GM23338 (cell line): ENCODE data around the gene AP1M1. TPM values are rescaled to one million over a fixed set of nuclear protein-coding genes. Genes with fewer than 3 reads are reported as not detected.

Source experiments
- ATAC-seq: fragments of 200-7000 bp; cut with Tn5 transposase; 3 replicates; pipeline ENCODE4 v1.9.1; 2020
- DNase-seq: peaks from one replicate; pipeline ENCODE4 v3.0.0-alpha.2; 2015; ENCODE audit warnings: low spot score
- H2AFZ ChIP-seq: fragments of 200-600 bp; sonication (generic); 2 replicates; pipeline ENCODE4 v1.8.0; 2016; ENCODE audit warnings: antibody characterized with exemption, mild to moderate bottlenecking, moderate library complexity
- H3F3A ChIP-seq: fragments of 200-600 bp; sonication (generic); replicated peaks from 2 replicates; pipeline ENCODE4 v1.8.0; 2017; ENCODE audit warnings: antibody characterized with exemption, mixed run types, low read depth
- H3K27ac ChIP-seq: fragments of 200-600 bp; sonication (generic); 2 replicates; pipeline ENCODE4 v1.6.1; 2016; ENCODE audit warnings: low read depth
- H3K27me3 ChIP-seq: fragments of 200-600 bp; sonication (generic); 2 replicates; pipeline ENCODE4 v1.8.0; 2016; ENCODE audit warnings: mild to moderate bottlenecking, mixed run types, moderate library complexity; ENCODE audit not compliant: insufficient read depth
- H3K36me3 ChIP-seq: fragments of 200-600 bp; sonication (generic); 2 replicates; pipeline ENCODE4 v1.8.0; 2016; ENCODE audit warnings: mild to moderate bottlenecking; ENCODE audit not compliant: insufficient read depth
- H3K4me1 ChIP-seq: fragments of 200-600 bp; sonication (generic); 2 replicates; pipeline ENCODE4 v1.8.0; 2016; ENCODE audit warnings: mild to moderate bottlenecking, moderate library complexity; ENCODE audit not compliant: insufficient read depth
- H3K4me2 ChIP-seq: fragments of 200-600 bp; sonication (generic); 2 replicates; pipeline ENCODE4 v1.7.1; 2017; ENCODE audit warnings: mixed run types
- H3K4me3 ChIP-seq: fragments of 200-600 bp; sonication (generic); 2 replicates; pipeline ENCODE4 v1.6.1; 2016; ENCODE audit warnings: mixed run types
- H3K79me2 ChIP-seq: fragments of 200-600 bp; sonication (generic); replicated peaks from 2 replicates; pipeline ENCODE4 v1.8.0; 2017; ENCODE audit warnings: mild to moderate bottlenecking; ENCODE audit not compliant: insufficient read depth
- H3K9me2 ChIP-seq: fragments of 200-600 bp; sonication (generic); 2 replicates; pipeline ENCODE4 v1.8.0; 2017; ENCODE audit not compliant: insufficient read depth
- H4K20me1 ChIP-seq: fragments of 200-600 bp; sonication (generic); replicated peaks from 2 replicates; pipeline ENCODE4 v1.8.0; 2017; ENCODE audit warnings: mild to moderate bottlenecking; ENCODE audit not compliant: insufficient read depth
- H3K27ac Mint-ChIP-seq: 2 replicates; pipeline ENCODE4 v1.8.0; 2020; ENCODE audit warnings: inconsistent platforms, mild to moderate bottlenecking, moderate library complexity, mixed read lengths
- H3K27me3 Mint-ChIP-seq: 3 replicates; pipeline ENCODE4 v1.8.0; 2022; ENCODE audit warnings: low read depth, mild to moderate bottlenecking, moderate library complexity, mixed read lengths, inconsistent platforms; ENCODE audit not compliant: insufficient read depth, poor library complexity
- H3K36me3 Mint-ChIP-seq: 3 replicates; pipeline ENCODE4 v1.8.0; 2021; ENCODE audit warnings: low read depth, mild to moderate bottlenecking, inconsistent platforms, moderate library complexity, mixed read lengths
- H3K4me1 Mint-ChIP-seq: 3 replicates; pipeline ENCODE4 v1.8.0; 2020; ENCODE audit warnings: mild to moderate bottlenecking, inconsistent platforms, mixed read lengths
- H3K4me3 Mint-ChIP-seq: 3 replicates; pipeline ENCODE4 v1.8.0; 2021; ENCODE audit warnings: moderate library complexity, mild to moderate bottlenecking, inconsistent platforms, mixed read lengths
- H3K9me3 Mint-ChIP-seq: 3 replicates; pipeline ENCODE4 v1.8.0; 2020; ENCODE audit warnings: moderate library complexity, mild to moderate bottlenecking, inconsistent platforms, mixed read lengths
- CREB1 ChIP-seq: fragments of 250-450 bp; sonication (Bioruptor Pico); IDR thresholded peaks from 2 replicates; pipeline ENCODE4 v1.5.0; 2020; ENCODE audit warnings: low read depth, mild to moderate bottlenecking, moderate library complexity
- EZH2 ChIP-seq: fragments of 200-600 bp; sonication (generic); IDR thresholded peaks from one replicate; pipeline ENCODE4 v1.8.0; 2017; ENCODE audit warnings: antibody characterized with exemption, mild to moderate bottlenecking, low read depth; ENCODE audit not compliant: unreplicated experiment
- EZH2phosphoT487 ChIP-seq: fragments of 200-600 bp; sonication (generic); IDR thresholded peaks from one replicate; pipeline ENCODE4 v1.8.1; 2018; ENCODE audit warnings: antibody characterized with exemption; ENCODE audit not compliant: unreplicated experiment
- JUNB ChIP-seq: IDR thresholded peaks from one replicate; pipeline ENCODE4 v1.6.1; 2016; ENCODE audit warnings: antibody characterized with exemption; ENCODE audit not compliant: unreplicated experiment
- NANOG ChIP-seq: IDR thresholded peaks from 2 replicates; pipeline ENCODE4 v1.6.1; 2016; ENCODE audit warnings: antibody characterized with exemption, borderline replicate concordance
- POLR2AphosphoS5 ChIP-seq: IDR thresholded peaks from 2 replicates; pipeline ENCODE4 v1.6.1; 2016; ENCODE audit warnings: antibody characterized with exemption, low read depth
- STAT1 ChIP-seq: IDR thresholded peaks from one replicate; pipeline ENCODE4 v1.6.1; 2016; ENCODE audit warnings: antibody characterized with exemption; ENCODE audit not compliant: unreplicated experiment
- ZNF114 ChIP-seq: fragments of 250-450 bp; sonication (Bioruptor Pico); IDR thresholded peaks from 2 replicates; pipeline ENCODE4 v1.5.0; 2020; ENCODE audit warnings: mild to moderate bottlenecking, moderate library complexity
- ZNF331 ChIP-seq: fragments of 250-450 bp; sonication (Bioruptor Pico); IDR thresholded peaks from 2 replicates; pipeline ENCODE4 v1.5.0; 2020; ENCODE audit warnings: low read depth, mild to moderate bottlenecking, moderate library complexity
- polyA plus RNA-seq: library from polyadenylated mRNA; unstranded; fragments of >200 nt; fragmentation: Nextera tagmentation; extraction: Ambion mirVana; gene quantifications from 2 replicates; pipeline ENCODE4 v1.2.1, GENCODE V29; 2016
- total RNA-seq: library from RNA; depleted of rRNA; stranded (reverse); fragments of >200 nt; shearing (Covaris generic); gene quantifications from 2 replicates; pipeline ENCODE4 v1.2.3, GENCODE V29; 2014
- TF ChIP-seq, protein P1 (sequence below): fragments of 250-450 bp; sonication (Bioruptor Pico); IDR thresholded peaks from 2 replicates; pipeline ENCODE4 v1.5.0; 2020; ENCODE audit warnings: mild to moderate bottlenecking, moderate library complexity
- TF ChIP-seq, protein P2 (sequence below): IDR thresholded peaks from 2 replicates; pipeline ENCODE4 v1.6.1; 2016; ENCODE audit warnings: antibody characterized with exemption
- TF ChIP-seq, protein P3 (sequence below): IDR thresholded peaks from one replicate; pipeline ENCODE4 v1.6.1; 2018; ENCODE audit warnings: antibody characterized with exemption; ENCODE audit not compliant: unreplicated experiment
- TF ChIP-seq, protein P4 (sequence below), 2 experiments: fragments of 200-600 bp in 1 of 2; sonication (generic) in 1 of 2; conservative IDR thresholded peaks; 2 replicates each; pipeline versions ENCODE4 v1.5.1 to v1.6.1; 2016 to 2017; ENCODE audit warnings: antibody characterized with exemption in 2 of 2, low read depth in 2 of 2, mild to moderate bottlenecking in 2 of 2, moderate library complexity in 1 of 2

AP1M1 gene
- total and polyA plus RNA-seq, 2 experiments from 2014 or later: 22.0 to 32.0 TPM

DNA sequence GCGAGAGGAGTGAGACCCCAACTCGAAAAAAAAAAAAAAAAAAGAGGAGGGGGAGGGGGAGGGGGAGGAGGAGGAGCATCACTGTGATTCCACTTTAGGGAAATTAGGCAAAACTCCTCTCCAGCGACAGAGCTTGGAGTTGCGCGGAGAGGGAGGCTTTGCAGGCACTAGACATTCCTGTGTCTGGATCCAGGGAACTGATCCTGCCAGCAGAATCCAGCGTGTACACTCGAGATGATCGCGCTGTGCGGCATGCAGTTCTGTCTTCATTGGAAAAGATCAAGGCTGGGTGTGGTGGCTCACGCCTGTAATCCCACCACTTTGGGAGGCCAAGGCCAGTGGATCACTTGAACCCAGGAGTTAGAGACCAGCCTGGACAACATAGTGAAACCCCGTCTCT, 97.3 kb downstream of the AP1M1 start:
- 0 out of 2 replicates have a peak, but pooled peaks cover 3% of the 10 kb centered on the region for H3K4me1 ChIP-seq
- no peak overlapping the region for H2AFZ ChIP-seq
- ATAC-seq (no peak), DNase-seq (no peak)
- no peak overlapping the region for H3K4me2 ChIP-seq
- H3K27ac ChIP-seq: no peak overlapping the region
- Mint-ChIP-seq H3K27me3 (peaks cover 10% of the 10 kb centered on the region), H3K27ac (no peak overlapping the region), H3K9me3 (peaks cover 3% of the 10 kb centered on the region; the same call in 1 of the 3 replicates), H3K36me3 (no peaks in the 10 kb centered on the region), H3K4me3 (no peak overlapping the region), H3K4me1 (peaks cover 6% of the 10 kb centered on the region; the same call in 2 of the 3 replicates)
- no peak overlapping the region for H3K4me3 ChIP-seq
- H4K20me1 ChIP-seq: no peaks in the 10 kb centered on the region
- no peaks in the 10 kb centered on the region for H3K27me3 ChIP-seq
- H3K36me3 ChIP-seq: no peaks in the 10 kb centered on the region
- no peaks in the 10 kb centered on the region for H3F3A ChIP-seq
- H3K79me2 ChIP-seq: no peaks in the 10 kb centered on the region
- no peak for TF ChIP-seq ZNF331 (CRISPR knock-in tag)
- TF ChIP-seq POLR2AphosphoS5: no peak
- TF ChIP-seq, protein P1, sequence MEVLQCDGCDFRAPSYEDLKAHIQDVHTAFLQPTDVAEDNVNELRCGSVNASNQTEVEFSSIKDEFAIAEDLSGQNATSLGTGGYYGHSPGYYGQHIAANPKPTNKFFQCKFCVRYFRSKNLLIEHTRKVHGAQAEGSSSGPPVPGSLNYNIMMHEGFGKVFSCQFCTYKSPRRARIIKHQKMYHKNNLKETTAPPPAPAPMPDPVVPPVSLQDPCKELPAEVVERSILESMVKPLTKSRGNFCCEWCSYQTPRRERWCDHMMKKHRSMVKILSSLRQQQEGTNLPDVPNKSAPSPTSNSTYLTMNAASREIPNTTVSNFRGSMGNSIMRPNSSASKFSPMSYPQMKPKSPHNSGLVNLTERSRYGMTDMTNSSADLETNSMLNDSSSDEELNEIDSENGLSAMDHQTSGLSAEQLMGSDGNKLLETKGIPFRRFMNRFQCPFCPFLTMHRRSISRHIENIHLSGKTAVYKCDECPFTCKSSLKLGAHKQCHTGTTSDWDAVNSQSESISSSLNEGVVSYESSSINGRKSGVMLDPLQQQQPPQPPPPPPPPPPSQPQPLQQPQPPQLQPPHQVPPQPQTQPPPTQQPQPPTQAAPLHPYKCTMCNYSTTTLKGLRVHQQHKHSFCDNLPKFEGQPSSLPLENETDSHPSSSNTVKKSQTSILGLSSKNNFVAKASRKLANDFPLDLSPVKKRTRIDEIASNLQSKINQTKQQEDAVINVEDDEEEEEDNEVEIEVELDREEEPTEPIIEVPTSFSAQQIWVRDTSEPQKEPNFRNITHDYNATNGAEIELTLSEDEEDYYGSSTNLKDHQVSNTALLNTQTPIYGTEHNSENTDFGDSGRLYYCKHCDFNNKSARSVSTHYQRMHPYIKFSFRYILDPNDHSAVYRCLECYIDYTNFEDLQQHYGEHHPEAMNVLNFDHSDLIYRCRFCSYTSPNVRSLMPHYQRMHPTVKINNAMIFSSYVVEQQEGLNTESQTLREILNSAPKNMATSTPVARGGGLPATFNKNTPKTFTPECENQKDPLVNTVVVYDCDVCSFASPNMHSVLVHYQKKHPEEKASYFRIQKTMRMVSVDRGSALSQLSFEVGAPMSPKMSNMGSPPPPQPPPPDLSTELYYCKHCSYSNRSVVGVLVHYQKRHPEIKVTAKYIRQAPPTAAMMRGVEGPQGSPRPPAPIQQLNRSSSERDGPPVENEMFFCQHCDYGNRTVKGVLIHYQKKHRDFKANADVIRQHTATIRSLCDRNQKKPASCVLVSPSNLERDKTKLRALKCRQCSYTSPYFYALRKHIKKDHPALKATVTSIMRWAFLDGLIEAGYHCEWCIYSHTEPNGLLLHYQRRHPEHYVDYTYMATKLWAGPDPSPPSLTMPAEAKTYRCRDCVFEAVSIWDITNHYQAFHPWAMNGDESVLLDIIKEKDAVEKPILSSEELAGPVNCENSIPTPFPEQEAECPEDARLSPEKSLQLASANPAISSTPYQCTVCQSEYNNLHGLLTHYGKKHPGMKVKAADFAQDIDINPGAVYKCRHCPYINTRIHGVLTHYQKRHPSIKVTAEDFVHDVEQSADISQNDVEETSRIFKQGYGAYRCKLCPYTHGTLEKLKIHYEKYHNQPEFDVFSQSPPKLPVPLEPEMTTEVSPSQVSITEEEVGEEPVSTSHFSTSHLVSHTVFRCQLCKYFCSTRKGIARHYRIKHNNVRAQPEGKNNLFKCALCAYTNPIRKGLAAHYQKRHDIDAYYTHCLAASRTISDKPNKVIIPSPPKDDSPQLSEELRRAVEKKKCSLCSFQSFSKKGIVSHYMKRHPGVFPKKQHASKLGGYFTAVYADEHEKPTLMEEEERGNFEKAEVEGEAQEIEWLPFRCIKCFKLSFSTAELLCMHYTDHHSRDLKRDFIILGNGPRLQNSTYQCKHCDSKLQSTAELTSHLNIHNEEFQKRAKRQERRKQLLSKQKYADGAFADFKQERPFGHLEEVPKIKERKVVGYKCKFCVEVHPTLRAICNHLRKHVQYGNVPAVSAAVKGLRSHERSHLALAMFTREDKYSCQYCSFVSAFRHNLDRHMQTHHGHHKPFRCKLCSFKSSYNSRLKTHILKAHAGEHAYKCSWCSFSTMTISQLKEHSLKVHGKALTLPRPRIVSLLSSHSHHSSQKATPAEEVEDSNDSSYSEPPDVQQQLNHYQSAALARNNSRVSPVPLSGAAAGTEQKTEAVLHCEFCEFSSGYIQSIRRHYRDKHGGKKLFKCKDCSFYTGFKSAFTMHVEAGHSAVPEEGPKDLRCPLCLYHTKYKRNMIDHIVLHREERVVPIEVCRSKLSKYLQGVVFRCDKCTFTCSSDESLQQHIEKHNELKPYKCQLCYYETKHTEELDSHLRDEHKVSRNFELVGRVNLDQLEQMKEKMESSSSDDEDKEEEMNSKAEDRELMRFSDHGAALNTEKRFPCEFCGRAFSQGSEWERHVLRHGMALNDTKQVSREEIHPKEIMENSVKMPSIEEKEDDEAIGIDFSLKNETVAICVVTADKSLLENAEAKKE (CRISPR knock-in tag): no peak
- TF ChIP-seq STAT1: no peak
- TF ChIP-seq JUNB: no peak
- TF ChIP-seq CREB1 (CRISPR knock-in tag): no peak
- TF ChIP-seq, protein P2, sequence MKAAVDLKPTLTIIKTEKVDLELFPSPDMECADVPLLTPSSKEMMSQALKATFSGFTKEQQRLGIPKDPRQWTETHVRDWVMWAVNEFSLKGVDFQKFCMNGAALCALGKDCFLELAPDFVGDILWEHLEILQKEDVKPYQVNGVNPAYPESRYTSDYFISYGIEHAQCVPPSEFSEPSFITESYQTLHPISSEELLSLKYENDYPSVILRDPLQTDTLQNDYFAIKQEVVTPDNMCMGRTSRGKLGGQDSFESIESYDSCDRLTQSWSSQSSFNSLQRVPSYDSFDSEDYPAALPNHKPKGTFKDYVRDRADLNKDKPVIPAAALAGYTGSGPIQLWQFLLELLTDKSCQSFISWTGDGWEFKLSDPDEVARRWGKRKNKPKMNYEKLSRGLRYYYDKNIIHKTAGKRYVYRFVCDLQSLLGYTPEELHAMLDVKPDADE: no peak
- TF ChIP-seq, protein P3, sequence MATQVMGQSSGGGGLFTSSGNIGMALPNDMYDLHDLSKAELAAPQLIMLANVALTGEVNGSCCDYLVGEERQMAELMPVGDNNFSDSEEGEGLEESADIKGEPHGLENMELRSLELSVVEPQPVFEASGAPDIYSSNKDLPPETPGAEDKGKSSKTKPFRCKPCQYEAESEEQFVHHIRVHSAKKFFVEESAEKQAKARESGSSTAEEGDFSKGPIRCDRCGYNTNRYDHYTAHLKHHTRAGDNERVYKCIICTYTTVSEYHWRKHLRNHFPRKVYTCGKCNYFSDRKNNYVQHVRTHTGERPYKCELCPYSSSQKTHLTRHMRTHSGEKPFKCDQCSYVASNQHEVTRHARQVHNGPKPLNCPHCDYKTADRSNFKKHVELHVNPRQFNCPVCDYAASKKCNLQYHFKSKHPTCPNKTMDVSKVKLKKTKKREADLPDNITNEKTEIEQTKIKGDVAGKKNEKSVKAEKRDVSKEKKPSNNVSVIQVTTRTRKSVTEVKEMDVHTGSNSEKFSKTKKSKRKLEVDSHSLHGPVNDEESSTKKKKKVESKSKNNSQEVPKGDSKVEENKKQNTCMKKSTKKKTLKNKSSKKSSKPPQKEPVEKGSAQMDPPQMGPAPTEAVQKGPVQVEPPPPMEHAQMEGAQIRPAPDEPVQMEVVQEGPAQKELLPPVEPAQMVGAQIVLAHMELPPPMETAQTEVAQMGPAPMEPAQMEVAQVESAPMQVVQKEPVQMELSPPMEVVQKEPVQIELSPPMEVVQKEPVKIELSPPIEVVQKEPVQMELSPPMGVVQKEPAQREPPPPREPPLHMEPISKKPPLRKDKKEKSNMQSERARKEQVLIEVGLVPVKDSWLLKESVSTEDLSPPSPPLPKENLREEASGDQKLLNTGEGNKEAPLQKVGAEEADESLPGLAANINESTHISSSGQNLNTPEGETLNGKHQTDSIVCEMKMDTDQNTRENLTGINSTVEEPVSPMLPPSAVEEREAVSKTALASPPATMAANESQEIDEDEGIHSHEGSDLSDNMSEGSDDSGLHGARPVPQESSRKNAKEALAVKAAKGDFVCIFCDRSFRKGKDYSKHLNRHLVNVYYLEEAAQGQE: no peak
- TF ChIP-seq, protein P4, sequence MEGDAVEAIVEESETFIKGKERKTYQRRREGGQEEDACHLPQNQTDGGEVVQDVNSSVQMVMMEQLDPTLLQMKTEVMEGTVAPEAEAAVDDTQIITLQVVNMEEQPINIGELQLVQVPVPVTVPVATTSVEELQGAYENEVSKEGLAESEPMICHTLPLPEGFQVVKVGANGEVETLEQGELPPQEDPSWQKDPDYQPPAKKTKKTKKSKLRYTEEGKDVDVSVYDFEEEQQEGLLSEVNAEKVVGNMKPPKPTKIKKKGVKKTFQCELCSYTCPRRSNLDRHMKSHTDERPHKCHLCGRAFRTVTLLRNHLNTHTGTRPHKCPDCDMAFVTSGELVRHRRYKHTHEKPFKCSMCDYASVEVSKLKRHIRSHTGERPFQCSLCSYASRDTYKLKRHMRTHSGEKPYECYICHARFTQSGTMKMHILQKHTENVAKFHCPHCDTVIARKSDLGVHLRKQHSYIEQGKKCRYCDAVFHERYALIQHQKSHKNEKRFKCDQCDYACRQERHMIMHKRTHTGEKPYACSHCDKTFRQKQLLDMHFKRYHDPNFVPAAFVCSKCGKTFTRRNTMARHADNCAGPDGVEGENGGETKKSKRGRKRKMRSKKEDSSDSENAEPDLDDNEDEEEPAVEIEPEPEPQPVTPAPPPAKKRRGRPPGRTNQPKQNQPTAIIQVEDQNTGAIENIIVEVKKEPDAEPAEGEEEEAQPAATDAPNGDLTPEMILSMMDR (conservative IDR thresholded peaks at IDR 0.05; ENCODE audit: low read depth in 2 of 2): no peak
- TF ChIP-seq ZNF114 (CRISPR knock-in tag): no peak
- no peak for TF ChIP-seq EZH2phosphoT487
- no peak for TF ChIP-seq EZH2
- no peak for TF ChIP-seq NANOG
- H3K9me2 ChIP-seq: no peaks in the 10 kb centered on the region
